GM10266 (cell line): ENCODE measurements around the gene ANKLE2.

Source experiments
- DNase-seq: peaks from one replicate; pipeline ENCODE4 v3.0.0; 2012; ENCODE audit errors: extremely low spot score
- CTCF ChIP-seq: IDR thresholded peaks from 2 replicates; pipeline ENCODE4 v1.5.1; 2012; ENCODE audit warnings: mild to moderate bottlenecking, low read depth; ENCODE audit not compliant: control insufficient read depth, insufficient read depth; ENCODE audit errors: missing control alignments

The ANKLE2 gene

GRCh38 chr12:132685400-132685799, 76.2 kb downstream of the ANKLE2 start:
- DNase-seq: no peak
- TF ChIP-seq CTCF: no peak

- DNase-seq: no peak
- TF ChIP-seq CTCF: no peak
Measured at GRCh38 chr12:132677492-132677891, 84.1 kb downstream of the ANKLE2 start.

- TF ChIP-seq CTCF: no peak
- no peak for DNase-seq
Measured at GRCh38 chr12:132675757-132676432, 85.7 kb downstream of the ANKLE2 start.
